AG09319 (cell line): Measurements from ENCODE around the gene PADI2.

ENCODE experiments used
- DNase-seq: peaks from one replicate; pipeline ENCODE4 v3.0.0-alpha.2; 2010; ENCODE audit warnings: low read depth; ENCODE audit errors: extremely low read depth
- TF ChIP-seq, protein P1 (sequence below): IDR thresholded peaks from 2 replicates; pipeline ENCODE4 v1.5.1; 2011; ENCODE audit warnings: low read depth, mild to moderate bottlenecking, inconsistent platforms, low read length, moderate library complexity

The PADI2 gene

GRCh38 chr1:17125756-17126237 is 6.5 kb upstream of the PADI2 start:
- TF ChIP-seq, protein P1, sequence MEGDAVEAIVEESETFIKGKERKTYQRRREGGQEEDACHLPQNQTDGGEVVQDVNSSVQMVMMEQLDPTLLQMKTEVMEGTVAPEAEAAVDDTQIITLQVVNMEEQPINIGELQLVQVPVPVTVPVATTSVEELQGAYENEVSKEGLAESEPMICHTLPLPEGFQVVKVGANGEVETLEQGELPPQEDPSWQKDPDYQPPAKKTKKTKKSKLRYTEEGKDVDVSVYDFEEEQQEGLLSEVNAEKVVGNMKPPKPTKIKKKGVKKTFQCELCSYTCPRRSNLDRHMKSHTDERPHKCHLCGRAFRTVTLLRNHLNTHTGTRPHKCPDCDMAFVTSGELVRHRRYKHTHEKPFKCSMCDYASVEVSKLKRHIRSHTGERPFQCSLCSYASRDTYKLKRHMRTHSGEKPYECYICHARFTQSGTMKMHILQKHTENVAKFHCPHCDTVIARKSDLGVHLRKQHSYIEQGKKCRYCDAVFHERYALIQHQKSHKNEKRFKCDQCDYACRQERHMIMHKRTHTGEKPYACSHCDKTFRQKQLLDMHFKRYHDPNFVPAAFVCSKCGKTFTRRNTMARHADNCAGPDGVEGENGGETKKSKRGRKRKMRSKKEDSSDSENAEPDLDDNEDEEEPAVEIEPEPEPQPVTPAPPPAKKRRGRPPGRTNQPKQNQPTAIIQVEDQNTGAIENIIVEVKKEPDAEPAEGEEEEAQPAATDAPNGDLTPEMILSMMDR = peak; percentile 94
- DNase-seq = peak; percentile 39

DNA sequence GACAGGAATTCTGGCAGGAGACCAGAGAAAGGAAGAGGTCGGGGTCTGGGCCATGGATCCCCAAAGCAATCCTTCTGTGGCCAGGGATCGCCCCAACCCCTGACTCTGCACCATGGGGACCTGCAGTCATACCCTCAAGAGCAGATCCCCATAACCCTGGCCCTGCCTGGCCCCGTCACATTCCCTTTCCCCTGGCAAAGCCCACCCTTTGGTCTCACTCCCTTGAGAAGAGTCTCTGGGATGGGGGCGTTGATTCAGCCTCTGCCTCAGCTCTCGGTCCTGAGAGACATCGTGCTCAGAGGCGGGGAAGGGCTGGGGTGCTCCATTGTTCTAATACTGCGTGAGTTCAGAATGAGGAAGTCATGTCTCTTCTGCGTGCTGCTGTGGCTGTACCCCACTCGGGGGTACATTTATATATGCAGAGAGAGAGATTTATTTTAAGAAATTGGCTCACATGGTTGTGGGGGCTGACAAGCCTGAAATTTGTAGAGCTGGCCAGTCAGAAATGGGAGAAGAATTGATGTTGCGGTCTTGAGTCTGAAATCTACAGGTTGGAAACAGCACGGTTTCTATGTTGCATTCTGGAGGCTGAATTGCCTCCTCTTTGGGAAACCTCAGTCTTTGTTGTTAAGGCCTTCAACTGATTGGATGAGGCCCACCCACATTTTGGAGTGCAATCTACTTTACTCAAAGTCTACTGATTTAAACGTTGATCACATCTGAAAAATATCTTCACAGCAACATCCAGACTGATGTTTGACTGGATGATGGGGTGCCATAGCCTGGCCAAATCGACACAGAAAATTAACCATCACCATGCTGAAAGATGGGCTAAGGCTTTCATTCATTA is 4.2 kb upstream of the PADI2 start:
- TF ChIP-seq, protein P1 = no peak
- no peak for DNase-seq

DNA sequence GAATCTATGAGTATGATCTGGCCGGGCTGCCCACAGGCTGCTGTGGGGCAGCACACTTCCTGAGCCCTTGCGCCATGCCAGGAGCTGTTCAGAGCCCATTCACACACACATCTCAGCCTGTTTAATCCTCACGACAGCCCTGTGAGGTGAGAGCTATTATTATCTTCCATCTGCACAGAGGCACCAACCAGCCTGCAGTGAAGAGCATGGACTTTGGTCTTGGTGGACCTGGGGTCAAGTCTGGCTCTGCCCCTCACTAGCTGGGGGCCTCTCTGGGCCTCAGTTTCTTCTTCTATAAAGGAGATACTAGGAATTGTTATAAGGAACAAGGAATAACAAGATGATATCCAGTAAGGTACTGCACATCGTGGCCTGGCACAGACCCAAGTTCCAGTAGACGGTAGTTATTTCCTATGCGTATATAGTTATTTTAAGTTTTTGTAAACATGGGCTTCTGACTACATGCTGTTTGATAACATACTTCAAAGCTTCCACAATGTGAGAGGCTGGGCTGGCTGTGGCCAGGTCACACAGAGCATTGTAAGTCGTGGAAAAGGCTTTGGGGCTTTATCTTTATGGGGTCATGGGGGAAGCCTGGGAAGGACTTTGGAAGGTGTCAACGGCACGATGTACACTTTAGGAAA is 3.4 kb upstream of the PADI2 start:
- TF ChIP-seq, protein P1 = no peak
- no peak for DNase-seq

DNA sequence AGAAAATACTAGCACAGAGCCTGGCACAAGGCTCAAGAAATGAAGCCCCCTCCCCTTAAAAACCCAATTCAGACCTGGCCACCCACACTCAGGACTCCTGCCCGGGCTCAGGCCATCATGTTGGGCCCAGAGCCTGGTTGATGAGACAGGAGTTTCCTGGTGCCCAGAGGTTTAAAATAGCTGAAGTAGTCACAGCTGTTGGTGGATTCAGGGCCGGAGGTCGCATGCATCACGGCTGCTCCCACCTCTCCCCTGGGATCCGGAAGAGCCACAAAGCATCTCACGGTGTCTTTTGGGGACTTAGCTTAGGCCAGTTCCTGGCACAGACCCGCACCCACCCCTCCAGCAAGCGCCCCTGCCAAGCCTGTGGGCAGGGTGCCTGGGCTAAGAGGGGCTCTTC is 2.6 kb upstream of the PADI2 start:
- TF ChIP-seq, protein P1 = no peak
- no peak for DNase-seq

- TF ChIP-seq, protein P1 = no peak
- DNase-seq = no peak
Measured at GRCh38 chr1:17120962-17121837, 1.9 kb upstream of the PADI2 start.

GRCh38 chr1:17120481-17120877 is 1.2 kb upstream of the PADI2 start:
- TF ChIP-seq, protein P1 = no peak
- no peak for DNase-seq
